Neural progenitor cell (in vitro differentiated cells): ENCODE data around the gene HUWE1. TPM values are rescaled to one million over a fixed set of nuclear protein-coding genes. Genes with fewer than 3 reads are reported as not detected.

Source experiments
- DNase-seq: peaks from one replicate; pipeline ENCODE4 v3.0.0-alpha.2; 2016; ENCODE audit warnings: low spot score
- H2AFZ ChIP-seq: fragments of 200-600 bp; sonication (generic); replicated peaks from 2 replicates; pipeline ENCODE4 v1.6.1; 2016; ENCODE audit warnings: antibody characterized with exemption
- H3F3A ChIP-seq: fragments of 200-600 bp; sonication (generic); 2 replicates; pipeline ENCODE4 v1.6.1; 2016; ENCODE audit warnings: antibody characterized with exemption, low read depth
- H3K27ac ChIP-seq: fragments of 200-600 bp; sonication (generic); 2 replicates; pipeline ENCODE4 v1.5.1; 2016; ENCODE audit warnings: mild to moderate bottlenecking
- H3K27me3 ChIP-seq: fragments of 200-600 bp; sonication (generic); 2 replicates; pipeline ENCODE4 v1.6.1; 2016; ENCODE audit warnings: mild to moderate bottlenecking, moderate library complexity
- H3K36me3 ChIP-seq: fragments of 200-600 bp; sonication (generic); 2 replicates; pipeline ENCODE4 v1.5.1; 2016
- H3K4me1 ChIP-seq: fragments of 200-600 bp; sonication (generic); 2 replicates; pipeline ENCODE4 v1.6.1; 2016; ENCODE audit warnings: mixed run types
- H3K4me2 ChIP-seq: fragments of 200-600 bp; sonication (generic); 2 replicates; pipeline ENCODE4 v1.6.1; 2016
- H3K4me3 ChIP-seq: fragments of 200-600 bp; sonication (generic); 2 replicates; pipeline ENCODE4 v1.5.1; 2016
- H3K79me2 ChIP-seq: fragments of 200-600 bp; sonication (generic); 2 replicates; pipeline ENCODE4 v1.6.1; 2016; ENCODE audit warnings: low read depth
- H3K9ac ChIP-seq: fragments of 200-600 bp; sonication (generic); 2 replicates; pipeline ENCODE4 v1.6.1; 2016
- H3K9me3 ChIP-seq: fragments of 200-600 bp; sonication (generic); 2 replicates; pipeline ENCODE4 v1.5.1; 2016; ENCODE audit warnings: low read depth
- H4K20me1 ChIP-seq: fragments of 200-600 bp; sonication (generic); 2 replicates; pipeline ENCODE4 v1.6.1; 2016; ENCODE audit warnings: low read depth
- H3K27ac Mint-ChIP-seq: 3 replicates; pipeline ENCODE4 v1.8.0; 2021; ENCODE audit warnings: mixed read lengths
- H3K27me3 Mint-ChIP-seq: 2 replicates; pipeline ENCODE4 v1.8.0; 2022; ENCODE audit warnings: low read depth, mild to moderate bottlenecking, inconsistent platforms, moderate library complexity, mixed read lengths; ENCODE audit not compliant: insufficient read depth
- H3K36me3 Mint-ChIP-seq: 3 replicates; pipeline ENCODE4 v1.8.0; 2021; ENCODE audit warnings: mixed read lengths
- H3K4me1 Mint-ChIP-seq: 3 replicates; pipeline ENCODE4 v1.8.0; 2021; ENCODE audit warnings: mixed read lengths
- H3K4me3 Mint-ChIP-seq: 3 replicates; pipeline ENCODE4 v1.8.0; 2021; ENCODE audit warnings: mild to moderate bottlenecking, moderate library complexity, mixed read lengths
- H3K9me3 Mint-ChIP-seq: 3 replicates; pipeline ENCODE4 v1.8.0; 2020; ENCODE audit warnings: mixed read lengths
- CTCF ChIP-seq: fragments of 200-600 bp; sonication (generic); IDR thresholded peaks from 2 replicates; pipeline ENCODE4 v1.5.1; 2017; ENCODE audit warnings: antibody characterized with exemption, mild to moderate bottlenecking
- EZH2 ChIP-seq: fragments of 200-600 bp; sonication (generic); IDR thresholded peaks from 2 replicates; pipeline ENCODE4 v1.6.1; 2017; ENCODE audit warnings: antibody characterized with exemption, mild to moderate bottlenecking, moderate library complexity
- EZH2phosphoT487 ChIP-seq: fragments of 200-600 bp; sonication (generic); IDR thresholded peaks from 2 replicates; pipeline ENCODE4 v1.6.1; 2017; ENCODE audit warnings: antibody characterized with exemption
- total RNA-seq: library from RNA; depleted of rRNA; stranded (reverse); fragments of >200 nt; gene quantifications from 2 replicates; pipeline ENCODE4 v1.2.3, GENCODE V29; 2015; ENCODE audit warnings: low replicate concordance

HUWE1 gene
- total RNA-seq, 1 donor from 2014 or later, result 149 TPM

- Histone ChIP-seq H3K36me3 (peaks cover 23% of the 10 kb centered on the region), H3K9me3 (peaks cover 5% of the 10 kb centered on the region), H3K27ac (no peak overlapping the region), H3F3A (no peaks in the 10 kb centered on the region), H3K79me2 (peaks cover 12% of the 10 kb centered on the region), H3K9ac (no peak overlapping the region), H3K27me3 (no peaks in the 10 kb centered on the region), H3K4me2 (no peak overlapping the region), H4K20me1 (peaks cover 17% of the 10 kb centered on the region), H3K4me1 (no peaks in the 10 kb centered on the region), H3K4me3 (no peak overlapping the region), H2AFZ (no peak overlapping the region)
- DNase-seq, result no peak
- Mint-ChIP-seq H3K27ac (no peak overlapping the region), H3K36me3 (peaks cover 21% of the 10 kb centered on the region), H3K4me1 (no peaks in the 10 kb centered on the region), H3K27me3 (no peaks in the 10 kb centered on the region), H3K4me3 (no peak overlapping the region), H3K9me3 (no peaks in the 10 kb centered on the region)
- TF ChIP-seq CTCF (no peak), EZH2 (no peak), EZH2phosphoT487 (no peak)
Observed at GRCh38 chrX:53606456-53606855, 80.1 kb downstream of the HUWE1 start.

GRCh38 chrX:53605004-53605403 lies 81.5 kb downstream of the HUWE1 start:
- no peak overlapping the region for H3K4me2 ChIP-seq
- H3K36me3 Mint-ChIP-seq, result peaks cover 16% of the 10 kb centered on the region
- no peaks in the 10 kb centered on the region for H3F3A ChIP-seq

GRCh38 chrX:53599781-53600396 lies 86.6 kb downstream of the HUWE1 start:
- H3K4me3 Mint-ChIP-seq, result no peak overlapping the region
- Histone ChIP-seq H3K27ac (no peak overlapping the region), H2AFZ (no peak overlapping the region), H3K27me3 (no peaks in the 10 kb centered on the region), H3K9me3 (no peaks in the 10 kb centered on the region), H3K79me2 (no peaks in the 10 kb centered on the region), H3K4me3 (no peak overlapping the region), H3K4me1 (no peaks in the 10 kb centered on the region), H3K36me3 (peaks cover 20% of the 10 kb centered on the region), H3K9ac (no peak overlapping the region), H3K4me2 (no peak overlapping the region), H3F3A (no peaks in the 10 kb centered on the region), H4K20me1 (no peaks in the 10 kb centered on the region)
- H3K4me1 Mint-ChIP-seq, result no peaks in the 10 kb centered on the region
- DNase-seq, result no peak
- H3K27ac Mint-ChIP-seq, result no peak overlapping the region
- H3K9me3 Mint-ChIP-seq, result no peaks in the 10 kb centered on the region
- no peaks in the 10 kb centered on the region for H3K27me3 Mint-ChIP-seq
- peaks cover 10% of the 10 kb centered on the region for H3K36me3 Mint-ChIP-seq
- no peak for TF ChIP-seq EZH2
- no peak for TF ChIP-seq CTCF
- no peak for TF ChIP-seq EZH2phosphoT487

More at GRCh38 chrX:53605004-53605403, 81.5 kb downstream of the HUWE1 start:
- Mint-ChIP-seq H3K27ac (no peak overlapping the region), H3K27me3 (no peaks in the 10 kb centered on the region), H3K9me3 (no peaks in the 10 kb centered on the region), H3K4me1 (no peaks in the 10 kb centered on the region), H3K4me3 (no peak overlapping the region)
- peaks cover 6% of the 10 kb centered on the region for H4K20me1 ChIP-seq
- peaks cover 16% of the 10 kb centered on the region for H3K36me3 ChIP-seq
- DNase-seq, result no peak
- H3K9ac ChIP-seq, result no peak overlapping the region
- TF ChIP-seq CTCF (no peak), EZH2phosphoT487 (no peak), EZH2 (no peak)
- peaks cover 5% of the 10 kb centered on the region for H3K9me3 ChIP-seq
- no peaks in the 10 kb centered on the region for H3K4me1 ChIP-seq
- H3K27me3 ChIP-seq, result no peaks in the 10 kb centered on the region
- peaks cover 5% of the 10 kb centered on the region for H3K79me2 ChIP-seq
- no peak overlapping the region for H2AFZ ChIP-seq
- no peak overlapping the region for H3K27ac ChIP-seq
- H3K4me3 ChIP-seq, result no peak overlapping the region
